Measurements from ENCODE around the gene SUPT4H1. TPM values are rescaled to one million over a fixed set of nuclear protein-coding genes. Genes with fewer than 3 reads are reported as not detected.

SUPT4H1 gene
- total and polyA plus RNA-seq, 9 of the 15 experiments (the other 6 are each of a cell fraction or from before 2014, with no cell fraction given) = 62.1 to 320 (median 117) TPM

DNA sequence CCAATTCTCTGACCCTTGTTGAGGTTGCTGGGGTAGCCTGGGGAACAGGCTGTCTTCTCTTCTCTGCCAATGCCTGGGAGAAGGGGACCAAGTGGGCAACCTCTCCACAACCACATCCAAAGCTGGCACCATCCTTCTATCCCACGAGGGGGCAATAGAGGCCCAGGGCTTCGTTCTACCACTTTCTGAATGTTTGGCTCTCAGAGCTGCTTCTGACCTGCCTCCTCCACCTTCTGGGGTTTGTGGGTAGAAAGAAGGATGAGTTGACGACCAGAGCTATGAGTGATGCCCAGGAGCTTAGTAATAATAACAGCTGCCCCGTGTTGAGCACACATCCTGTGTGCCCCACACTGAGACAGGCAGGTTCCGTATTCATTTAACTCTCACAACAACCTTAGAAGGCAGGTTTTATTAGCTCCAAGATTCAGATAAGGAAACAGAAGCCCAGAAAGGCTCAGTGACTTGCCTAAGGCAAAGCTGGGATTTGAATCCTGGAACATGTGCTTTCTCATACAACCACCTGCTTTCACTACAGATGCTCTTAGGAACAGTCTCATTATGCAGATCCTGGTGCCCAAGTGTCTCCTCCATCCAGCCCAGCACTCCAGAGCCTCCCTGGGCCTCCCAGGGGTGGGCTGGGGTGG is 34.5 kb downstream of the SUPT4H1 start (continued):
- TF ChIP-seq STAG1 (CRISPR knock-in tag; IDR thresholded peaks at IDR 0.05; ENCODE audit: borderline replicate concordance) (peak; percentile 74; the same call in 1 of the 2 replicates), ARID2 (IDR thresholded peaks at IDR 0.05) (peak; percentile 72; the same call in 1 of the 2 replicates), CTCFL (IDR thresholded peaks at IDR 0.05; ENCODE audit: borderline replicate concordance, insufficient read depth, low read depth, low read length, poor library complexity, severe bottlenecking) (no peak), RAD21 (CRISPR knock-in tag; conservative IDR thresholded peaks at IDR 0.05 in 1 of 2, IDR thresholded peaks at IDR 0.05 in 1 of 2) (peak; percentile 82 to 93), BHLHE40 (IDR thresholded peaks at IDR 0.05; ENCODE audit: low read length) (0 out of 2 replicates have a peak, but pooled peaks have one; percentile 16)

DNA sequence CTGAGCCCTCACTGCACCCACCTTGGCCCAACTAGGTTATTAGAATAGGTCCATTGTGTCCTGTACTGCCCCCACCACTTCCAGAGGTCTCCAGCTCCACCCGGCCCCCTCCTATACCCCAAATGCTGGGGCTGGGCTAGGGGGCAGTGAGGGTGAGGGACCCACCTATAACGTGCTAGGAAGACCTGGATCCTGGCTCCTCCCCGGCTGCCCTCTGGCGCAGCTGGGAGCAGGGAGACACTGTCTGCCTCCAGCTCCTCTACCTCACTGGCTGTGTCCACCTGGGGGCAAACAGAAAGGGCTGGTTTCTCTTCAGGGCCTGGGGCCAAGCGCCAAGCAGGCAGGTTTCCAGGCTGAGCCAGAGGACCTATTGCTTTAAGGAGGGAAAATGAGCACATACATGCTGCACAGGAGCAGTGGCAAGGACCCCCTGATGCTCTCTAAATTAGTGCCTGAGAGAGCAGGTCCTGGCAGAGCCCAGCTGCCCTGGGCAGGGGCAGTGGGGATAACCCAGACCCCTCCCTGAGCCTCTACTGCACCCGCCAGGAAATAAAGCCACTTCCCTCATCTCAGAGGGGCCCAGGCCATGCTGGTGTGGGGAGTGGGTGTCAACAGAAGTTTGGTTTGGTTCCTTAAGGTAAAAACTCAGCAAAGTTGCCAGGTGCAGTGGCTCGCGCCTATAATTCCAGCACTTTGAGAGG is 35.6 kb downstream of the SUPT4H1 start:
- Histone ChIP-seq H3K4me2 (ENCODE audit: insufficient read depth, low read length) (no peak overlapping the region), H3K4me1 (replicated peaks in 1 of 2; ENCODE audit: control insufficient read depth in 2 of 2, insufficient read depth in 2 of 2, low read length in 2 of 2) (peaks cover 0 to 19% of the 10 kb centered on the region in 2 experiments; a peak in 1 of 5 replicates), H3K4me3 (no peak overlapping the region), H3K9me1 (ENCODE audit: control insufficient read depth, insufficient read depth, low read length) (no peaks in the 10 kb centered on the region), H3K36me3 (ENCODE audit: control insufficient read depth, insufficient read depth, low read length) (no peaks in the 10 kb centered on the region), H2AFZ (ENCODE audit: low read depth, low read length) (no peak overlapping the region), H3K27ac (ENCODE audit: extremely low read depth, low read depth, low read length) (no peak overlapping the region), H3K9ac (ENCODE audit: insufficient read depth in 1 of 2, low read depth in 2 of 2, low read length in 2 of 2) (peak overlapping the region in 1 of 2 experiments; percentile 62; a peak in 2 of 4 replicates), H3K9me3 (replicated peaks; ENCODE audit: control insufficient read depth, insufficient read depth, low read depth, low read length) (no peaks in the 10 kb centered on the region), H3K79me2 (ENCODE audit: control insufficient read depth, insufficient read depth, low read length) (no peaks in the 10 kb centered on the region), H4K20me1 (replicated peaks; ENCODE audit: control insufficient read depth, insufficient read depth, low read length) (no peaks in the 10 kb centered on the region), H3K27me3 (ENCODE audit: control insufficient read depth in 2 of 2, insufficient read depth in 2 of 2, low read length in 2 of 2) (no peaks in the 10 kb centered on the region)
- no peak for ATAC-seq
- 51% methylated on average over 8 of the region's 8 CpGs for WGBS (ENCODE audit: insufficient coverage, low coverage, missing lambda C conversion rate)
- no TSS peak for BruUV-seq (replicated peaks)
- TF ChIP-seq L3MBTL2 (IDR thresholded peaks at IDR 0.05) = no peak
- CTCF ChIA-PET (ENCODE audit: low intra/inter-chr PET ratio) = interaction anchor here (1.0 to 2.3 kb wide), 3 partner anchors 118 to 688 kb away, joined by 3 to 18 read pairs (median 4); no protein-coding TSS in a partner anchor
- intact Hi-C loops (cut with micrococcal nuclease) (no loop called here), in situ Hi-C loops (cut with MboI) (no loop called here)
- FAIRE-seq = no peak
- no peak for DNase-seq (ENCODE audit: extremely low read depth in 1 of 4, low spot score in 3 of 4)
- POLR2A ChIA-PET = interaction anchor here (0.7 to 4.3 kb wide), 8 partner anchors 9 to 314 kb away, joined by 3 to 42 read pairs (median 9); partner anchors contain the start of gene TSPOAP1
